Stimulated activated CD8-positive, alpha-beta memory T cell treated with anti-CD3 and anti-CD28 coated beads, Interleukin-15, amount 100 ng/mL, for 1 hour (primary cell): ENCODE measurements around the gene TRIM46.

Experiments
- DNase-seq: peaks from one replicate; pipeline ENCODE4 v3.0.0-alpha.2; 2020; ENCODE audit warnings: low read depth

TRIM46 gene

DNA sequence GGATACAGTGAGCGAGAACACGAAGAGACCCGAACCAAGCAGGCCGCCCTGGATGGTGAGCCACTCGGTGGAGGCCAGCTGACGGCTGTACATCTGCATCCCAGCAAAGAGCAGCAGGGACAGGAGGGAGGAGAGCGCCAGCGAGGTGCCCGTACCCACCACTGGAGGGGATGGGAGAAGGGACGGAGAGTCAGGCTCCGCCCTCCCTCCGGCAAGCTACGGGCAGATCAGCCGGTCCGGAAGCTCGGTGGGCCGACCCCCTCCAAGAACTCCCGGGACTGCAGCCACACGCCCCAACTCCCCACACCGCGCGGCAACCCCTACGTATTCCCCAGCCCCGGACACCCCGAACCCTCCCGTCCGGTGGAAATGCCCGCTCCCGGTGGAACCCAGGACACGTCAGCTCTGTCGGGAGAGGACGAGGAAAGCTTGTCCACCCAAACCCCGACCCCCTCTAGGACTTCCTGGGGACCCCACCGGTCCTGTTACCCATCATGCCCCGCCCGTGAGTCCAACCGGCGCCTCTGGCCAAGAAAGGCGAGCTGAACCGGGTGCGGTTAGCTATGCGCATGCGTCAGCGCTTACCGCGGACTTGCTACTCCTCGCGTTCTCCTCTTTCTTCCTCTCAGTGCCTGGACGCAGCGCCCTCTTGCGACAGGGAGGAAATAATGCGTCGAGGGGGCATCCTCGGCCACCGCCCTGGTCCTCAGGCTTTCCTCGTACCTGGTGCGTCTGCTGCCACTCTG lies 744 bp upstream of the TRIM46 start, which contains the start of gene KRTCAP2:
Gene KRTCAP2 (minus strand): TSS at position 573 of the 746 bp plus-strand sequence. CDS start 80 bp downstream, at position 493.
- peak; percentile 92 for DNase-seq

DNA sequence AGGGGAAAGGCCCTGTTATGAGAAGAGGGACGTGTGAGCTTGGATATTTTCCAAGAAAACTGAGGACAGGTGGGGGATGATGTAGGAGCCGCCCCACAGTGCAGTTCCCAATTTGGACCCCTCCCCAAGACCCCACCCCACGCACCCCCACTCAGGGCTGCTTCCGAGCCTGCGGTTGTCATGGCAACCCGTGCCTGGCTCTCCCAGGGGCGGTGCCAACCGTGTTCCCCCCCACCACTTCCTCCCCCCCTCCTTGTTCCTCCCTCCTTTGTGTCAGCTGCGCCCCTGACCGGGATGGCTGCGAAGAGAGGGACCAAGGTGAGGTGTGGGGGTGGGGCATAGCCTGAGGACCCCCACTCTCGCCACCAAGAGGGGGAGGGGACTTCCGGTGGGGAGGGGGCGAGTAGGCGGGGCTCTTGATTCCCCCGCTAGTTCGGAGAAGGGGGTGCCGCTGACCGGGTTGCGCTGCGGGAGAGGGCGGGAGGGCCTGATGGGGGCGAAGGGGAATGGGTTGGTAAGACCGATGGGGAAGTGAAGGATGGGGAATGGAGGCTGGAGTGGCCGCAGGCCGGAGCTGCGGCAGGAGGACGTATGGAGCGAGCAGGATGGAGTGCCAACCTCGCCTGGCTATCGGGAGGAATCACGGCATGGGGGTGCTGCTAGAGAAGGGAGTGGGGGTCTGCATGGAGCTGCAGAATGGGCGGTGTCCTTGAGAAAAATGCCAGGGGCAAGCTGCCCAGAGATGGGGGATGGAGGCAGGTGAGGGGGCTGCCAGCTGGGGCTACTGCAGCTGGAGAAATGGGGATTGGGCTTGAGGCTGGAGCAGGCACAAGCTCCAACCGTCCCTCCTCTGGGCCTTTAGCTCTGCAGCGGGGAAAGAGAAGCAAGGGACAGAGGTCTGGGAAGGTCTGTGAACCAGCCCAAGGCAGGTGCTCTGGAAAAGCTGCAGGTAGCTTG lies 953 bp downstream of the TRIM46 start:
- no peak for DNase-seq

DNA sequence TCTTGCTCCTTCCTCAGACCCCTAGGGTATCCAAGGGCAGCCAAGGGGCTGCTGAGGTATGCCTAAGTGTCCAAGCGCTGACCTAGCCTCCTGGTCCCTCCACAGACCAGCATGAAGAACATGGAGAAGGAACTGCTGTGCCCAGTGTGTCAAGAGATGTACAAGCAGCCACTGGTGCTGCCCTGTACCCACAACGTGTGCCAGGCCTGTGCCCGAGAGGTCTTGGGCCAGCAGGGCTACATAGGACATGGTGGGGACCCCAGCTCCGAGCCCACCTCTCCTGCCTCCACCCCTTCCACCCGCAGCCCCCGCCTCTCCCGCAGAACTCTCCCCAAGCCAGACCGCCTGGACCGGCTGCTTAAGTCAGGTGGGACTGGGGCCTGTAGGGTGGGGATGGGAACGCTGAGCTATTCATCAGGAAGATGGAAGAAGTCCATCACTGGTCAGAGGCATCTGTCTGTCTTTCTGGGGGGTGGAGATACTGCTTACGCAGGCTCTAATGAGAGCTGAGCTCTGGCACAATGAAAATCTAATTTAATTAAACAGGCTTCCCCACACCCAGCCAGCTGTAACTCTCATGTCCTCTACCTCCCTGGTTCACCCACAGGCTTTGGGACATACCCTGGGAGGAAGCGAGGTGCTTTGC lies 1.8 kb downstream of the TRIM46 start:
- no peak for DNase-seq

DNA sequence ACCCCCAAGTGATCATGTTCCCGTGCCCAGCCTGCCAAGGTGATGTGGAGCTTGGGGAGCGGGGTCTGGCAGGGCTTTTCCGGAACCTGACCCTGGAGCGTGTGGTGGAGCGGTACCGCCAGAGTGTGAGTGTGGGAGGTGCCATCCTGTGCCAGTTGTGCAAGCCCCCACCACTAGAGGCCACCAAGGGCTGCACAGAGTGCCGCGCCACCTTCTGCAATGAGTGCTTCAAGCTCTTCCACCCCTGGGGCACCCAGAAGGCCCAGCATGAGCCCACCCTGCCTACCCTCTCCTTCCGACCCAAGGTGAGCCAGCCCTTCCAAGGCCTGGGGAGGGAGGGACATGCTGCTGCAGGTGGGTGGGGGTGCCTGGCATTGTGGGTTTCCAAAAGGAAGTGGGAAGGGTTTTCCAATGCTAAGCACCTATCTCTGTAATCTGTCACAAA lies 2.3 kb downstream of the TRIM46 start:
- no peak for DNase-seq

DNA sequence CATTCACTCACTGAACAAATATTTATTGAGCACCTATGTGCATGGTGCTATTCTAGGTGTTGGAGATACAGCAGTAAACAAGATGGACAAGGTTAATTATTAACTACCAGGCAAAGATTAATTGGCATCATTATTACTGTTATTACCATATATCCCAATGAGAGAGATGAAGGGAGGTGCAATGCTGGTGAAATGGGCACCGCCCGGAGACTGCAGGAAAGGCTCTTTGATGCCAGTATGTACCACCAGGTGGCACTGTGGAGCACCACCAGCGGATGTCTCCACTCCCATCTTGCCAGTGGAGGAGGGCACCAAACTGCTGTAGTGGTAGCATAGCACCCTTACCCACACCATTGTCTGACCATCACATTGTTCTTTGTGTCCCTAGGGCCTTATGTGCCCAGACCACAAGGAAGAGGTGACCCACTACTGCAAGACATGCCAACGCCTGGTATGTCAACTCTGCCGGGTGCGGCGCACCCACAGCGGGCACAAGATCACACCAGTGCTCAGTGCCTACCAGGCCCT lies 3.0 kb downstream of the TRIM46 start:
- DNase-seq: peak; percentile 87

DNA sequence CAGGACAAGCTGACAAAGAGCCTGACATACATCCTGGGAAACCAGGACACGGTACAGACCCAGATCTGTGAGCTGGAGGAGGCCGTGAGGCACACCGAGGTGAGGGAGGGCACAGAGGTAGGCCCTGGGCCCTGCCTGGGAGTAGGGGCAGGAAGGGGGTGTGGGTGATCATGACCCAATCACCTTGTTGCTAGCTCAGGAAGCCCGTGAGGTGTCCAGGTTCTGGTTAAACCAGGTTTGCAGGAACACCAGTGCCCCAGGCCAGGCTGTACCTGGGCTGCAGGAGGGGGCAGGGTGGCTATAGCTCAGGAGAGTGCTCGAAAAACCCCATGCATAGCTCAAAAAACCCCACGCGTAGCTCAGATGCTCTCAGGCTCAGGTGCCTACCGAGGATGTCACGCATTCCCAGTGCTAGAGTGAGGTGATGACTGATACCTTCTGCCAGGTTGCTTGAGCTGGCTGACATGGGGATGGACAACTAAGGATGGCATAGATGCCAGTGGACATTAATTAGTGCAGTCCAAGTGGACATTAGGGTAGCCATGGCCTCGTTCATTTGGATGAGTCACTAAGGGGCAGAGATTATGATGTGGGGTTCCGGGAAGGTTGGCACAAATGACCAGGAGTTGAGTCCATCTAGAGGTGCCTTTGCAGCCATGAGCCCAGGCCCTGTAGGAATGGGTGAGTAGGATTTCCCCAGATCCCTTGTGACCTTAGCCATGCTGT lies 3.7 kb downstream of the TRIM46 start:
- no peak for DNase-seq

DNA sequence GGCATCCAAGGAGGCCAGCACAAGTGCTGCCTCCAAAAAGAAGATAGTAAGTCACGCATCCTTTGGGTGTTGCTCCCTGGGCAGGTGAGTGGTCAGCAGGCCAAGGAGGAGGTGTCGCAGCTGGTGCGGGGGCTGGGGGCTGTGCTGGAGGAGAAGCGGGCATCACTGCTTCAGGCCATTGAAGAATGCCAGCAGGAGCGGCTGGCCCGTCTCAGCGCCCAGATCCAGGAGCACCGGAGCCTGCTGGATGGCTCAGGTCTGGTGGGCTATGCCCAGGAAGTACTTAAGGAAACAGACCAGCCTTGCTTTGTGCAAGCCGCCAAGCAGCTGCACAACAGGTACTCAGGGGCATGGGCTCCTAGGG lies 4.3 kb downstream of the TRIM46 start:
- no peak for DNase-seq

DNA sequence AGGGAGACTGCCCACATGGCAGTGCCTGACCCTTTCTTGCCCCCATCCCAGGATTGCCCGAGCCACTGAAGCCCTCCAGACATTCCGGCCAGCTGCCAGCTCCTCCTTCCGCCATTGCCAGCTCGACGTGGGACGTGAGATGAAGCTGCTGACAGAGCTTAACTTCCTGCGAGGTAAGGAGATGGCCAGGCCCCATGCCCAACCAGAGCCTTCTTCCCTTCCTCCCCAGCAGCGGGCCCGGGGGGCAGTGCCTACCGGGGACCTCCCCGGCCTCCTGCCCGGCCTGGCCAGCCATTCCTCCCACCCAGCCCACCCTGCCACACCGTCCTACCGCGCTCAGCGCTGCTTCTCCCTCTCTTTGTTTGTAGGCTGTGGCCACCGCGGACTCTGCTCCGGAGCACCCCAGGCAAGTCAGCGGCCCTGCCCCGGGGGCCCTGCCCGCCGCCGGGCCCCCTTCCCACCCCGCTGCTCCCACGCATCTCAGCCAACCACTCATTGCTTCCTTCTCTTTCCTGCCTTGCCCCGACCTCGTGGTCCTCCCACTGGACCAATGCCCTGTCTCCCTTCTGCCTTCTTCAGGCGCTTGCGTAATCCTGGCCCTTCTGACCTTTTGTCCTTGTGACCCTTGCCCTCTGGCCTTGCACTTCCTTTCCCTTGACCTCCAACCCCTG lies 4.9 kb downstream of the TRIM46 start:
- DNase-seq: no peak

DNA sequence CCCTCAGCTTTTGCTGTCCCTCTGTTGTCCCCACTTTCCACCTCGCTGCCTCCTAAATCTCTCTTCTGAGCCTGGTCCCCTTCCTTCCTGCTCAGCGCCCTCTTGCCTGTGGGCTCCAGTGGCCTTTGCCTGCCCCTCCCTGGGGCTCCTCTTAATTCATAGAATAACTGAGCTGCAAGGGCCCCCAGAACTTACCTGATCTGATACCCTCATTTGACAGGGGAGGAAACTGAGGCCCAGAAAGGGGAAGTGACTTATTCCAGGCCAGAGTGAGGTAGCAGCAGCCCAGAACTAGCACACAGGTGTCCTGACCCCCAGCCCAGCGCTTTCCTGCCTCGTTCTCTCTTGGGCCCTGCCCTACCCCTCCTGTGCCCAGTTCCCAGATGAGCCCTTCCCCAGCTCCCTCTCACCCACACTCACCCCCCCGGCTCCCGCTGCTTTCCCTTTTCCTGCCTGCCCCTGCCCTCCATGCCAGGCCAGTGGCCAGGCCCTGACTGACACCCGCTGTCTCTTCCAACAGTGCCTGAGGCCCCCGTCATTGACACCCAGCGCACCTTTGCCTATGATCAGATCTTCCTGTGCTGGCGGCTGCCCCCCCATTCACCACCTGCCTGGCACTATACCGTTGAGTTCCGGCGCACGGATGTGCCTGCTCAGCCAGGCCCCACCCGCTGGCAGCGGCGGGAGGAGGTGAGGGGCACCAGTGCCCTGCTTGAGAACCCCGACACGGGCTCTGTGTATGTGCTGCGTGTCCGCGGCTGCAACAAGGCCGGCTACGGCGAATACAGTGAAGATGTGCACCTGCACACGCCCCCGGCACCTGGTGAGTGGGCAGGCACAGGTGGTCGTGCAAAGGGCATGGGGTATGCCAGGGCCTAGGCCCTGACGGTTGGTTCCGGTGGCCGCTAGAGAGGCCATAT lies 5.7 kb downstream of the TRIM46 start:
- DNase-seq: no peak

DNA sequence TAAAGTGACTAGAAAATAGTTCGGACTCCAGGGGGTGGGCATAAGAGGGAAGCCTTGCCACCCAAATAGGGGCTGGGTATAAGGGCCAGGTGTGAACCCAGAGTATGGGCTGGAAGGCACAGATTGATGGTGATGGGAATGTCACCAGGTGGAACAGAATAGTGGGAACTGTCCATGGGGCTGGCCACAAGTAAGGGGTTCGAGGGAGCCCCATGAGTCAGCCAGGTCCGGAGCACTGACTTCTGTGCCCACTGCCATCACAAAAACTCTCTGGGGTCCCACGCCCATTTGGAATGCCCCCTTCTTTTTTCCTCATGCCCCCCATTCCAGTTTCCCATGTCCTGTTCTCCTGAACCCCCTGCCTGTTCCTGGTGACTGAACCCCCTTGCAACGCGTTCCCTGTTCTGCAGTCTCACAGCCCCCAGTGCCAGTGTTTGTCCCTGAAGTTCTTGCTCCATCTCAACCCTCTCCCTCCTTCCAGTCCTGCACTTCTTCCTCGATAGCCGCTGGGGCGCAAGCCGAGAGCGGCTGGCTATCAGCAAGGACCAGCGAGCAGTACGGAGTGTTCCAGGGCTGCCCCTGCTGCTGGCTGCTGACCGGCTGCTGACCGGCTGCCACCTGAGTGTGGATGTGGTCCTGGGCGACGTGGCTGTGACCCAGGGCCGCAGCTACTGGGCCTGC lies 7.9 kb downstream of the TRIM46 start:
- DNase-seq: no peak

DNA sequence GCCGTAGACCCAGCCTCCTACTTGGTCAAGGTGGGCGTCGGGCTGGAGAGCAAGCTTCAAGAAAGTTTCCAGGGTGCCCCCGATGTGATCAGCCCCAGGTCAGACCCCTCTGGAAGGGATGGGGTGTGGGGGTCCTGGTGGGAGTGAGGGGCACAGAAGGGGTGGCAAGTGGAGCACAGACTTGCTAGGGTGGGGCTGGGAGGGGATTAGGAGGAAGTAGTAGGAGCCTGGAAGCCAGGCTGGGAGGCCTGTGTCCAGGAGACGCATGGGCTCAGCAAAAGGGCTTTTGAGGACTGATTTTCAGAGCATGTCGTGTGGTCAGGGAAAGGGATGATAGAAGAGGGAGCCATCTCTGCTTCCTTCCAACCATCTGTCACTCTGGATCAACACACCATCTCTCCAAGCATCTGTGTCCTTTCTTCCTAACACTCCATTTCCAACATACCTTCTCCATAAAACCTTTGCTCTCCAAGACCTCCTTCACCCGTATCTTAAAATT lies 8.5 kb downstream of the TRIM46 start:
- no peak for DNase-seq

DNA sequence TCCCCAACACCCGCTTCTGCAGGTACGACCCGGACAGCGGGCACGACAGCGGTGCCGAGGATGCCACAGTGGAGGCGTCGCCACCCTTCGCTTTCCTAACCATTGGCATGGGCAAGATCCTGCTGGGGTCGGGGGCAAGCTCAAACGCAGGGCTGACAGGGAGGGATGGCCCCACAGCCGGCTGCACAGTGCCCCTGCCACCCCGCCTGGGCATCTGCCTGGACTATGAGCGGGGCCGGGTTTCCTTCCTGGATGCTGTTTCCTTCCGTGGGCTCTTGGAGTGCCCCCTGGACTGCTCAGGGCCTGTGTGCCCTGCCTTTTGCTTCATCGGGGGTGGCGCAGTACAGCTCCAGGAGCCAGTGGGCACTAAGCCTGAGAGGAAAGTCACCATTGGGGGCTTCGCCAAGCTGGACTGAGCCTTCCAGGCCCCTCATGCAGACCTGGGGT lies 10.1 kb downstream of the TRIM46 start:
- no peak for DNase-seq

DNA sequence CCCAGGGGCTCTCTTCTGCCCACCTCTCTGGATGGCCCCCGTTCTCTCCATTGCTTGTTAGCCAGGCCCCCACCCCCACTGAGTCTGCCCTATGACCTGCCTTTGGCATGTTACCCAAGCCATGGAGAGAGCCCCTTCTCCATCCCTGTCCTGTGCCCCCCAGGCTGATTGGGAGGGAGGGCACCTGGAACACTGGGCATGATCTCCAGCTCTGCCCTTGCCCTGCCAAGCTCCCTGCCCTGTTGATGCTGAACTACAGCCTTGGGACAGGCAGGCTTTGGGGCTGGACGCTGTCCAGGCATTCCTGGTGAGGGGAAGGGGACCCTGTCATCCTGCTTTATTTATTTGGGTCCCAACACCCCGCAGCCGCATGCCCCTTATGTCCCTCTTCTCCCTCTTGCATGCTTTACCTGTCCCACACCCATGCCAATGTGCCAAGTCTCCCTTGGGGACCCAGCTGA lies 10.7 kb downstream of the TRIM46 start:
- DNase-seq: no peak

DNA sequence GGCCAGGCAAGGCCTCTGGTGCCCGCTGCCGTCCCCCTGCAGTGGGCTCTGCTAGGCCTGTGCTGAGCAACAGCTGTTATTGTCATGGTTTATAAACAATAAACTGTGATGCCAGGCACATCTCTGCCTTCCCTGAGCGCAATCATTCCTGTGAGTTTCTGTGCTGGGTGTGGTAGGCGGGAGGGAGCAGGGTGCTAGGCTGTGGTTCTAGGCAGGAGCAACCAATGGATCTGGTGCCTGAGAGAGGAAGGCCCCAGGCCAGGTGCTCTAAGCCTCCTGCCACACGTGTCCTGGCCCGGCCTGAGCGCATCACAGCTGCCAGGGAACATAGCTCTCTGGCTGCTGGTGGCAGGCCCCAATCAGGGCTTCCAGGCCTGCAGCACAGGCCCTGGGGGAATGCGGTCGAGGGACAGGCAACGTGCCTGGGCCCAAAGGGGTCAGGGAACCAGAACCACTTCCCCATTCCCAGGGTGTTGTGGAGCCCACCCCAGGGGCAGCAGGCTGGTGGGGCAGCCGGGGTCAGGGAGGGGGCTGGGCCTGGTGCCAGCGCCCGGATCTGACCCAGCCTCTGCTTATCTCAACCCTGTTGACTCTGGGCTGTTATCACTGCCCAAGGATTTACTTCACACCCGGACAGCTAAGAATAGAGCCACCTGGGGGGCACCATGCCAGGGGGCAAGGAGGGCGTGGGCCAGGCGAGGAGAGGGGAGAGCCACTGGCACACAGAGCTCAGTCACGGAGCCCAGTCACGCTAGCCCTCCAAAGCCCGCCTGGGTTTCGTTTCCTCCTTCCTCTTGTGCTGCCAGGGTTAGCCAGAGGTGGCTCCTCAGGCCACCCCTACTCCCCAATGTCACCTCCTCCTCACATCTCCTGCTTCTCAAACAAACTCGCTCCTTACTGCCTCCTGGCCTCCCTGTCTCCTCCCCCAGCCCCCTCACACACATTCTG lies 11.5 kb downstream of the TRIM46 start:
- DNase-seq: no peak

DNA sequence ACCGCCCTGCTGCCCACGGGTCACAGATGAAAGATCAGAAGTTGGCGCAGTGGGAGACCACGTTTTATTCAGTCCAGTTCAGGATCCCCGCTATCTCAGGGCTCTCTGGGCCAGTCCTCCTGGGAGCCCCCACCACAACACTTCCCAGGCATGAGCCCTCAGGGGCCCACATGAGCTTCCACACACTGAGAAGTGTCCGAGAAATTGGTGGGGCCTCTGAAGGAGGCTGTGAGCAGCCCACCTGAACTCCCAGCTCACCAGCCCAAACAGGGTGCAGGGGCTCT lies 12.1 kb downstream of the TRIM46 start:
- DNase-seq: no peak

DNA sequence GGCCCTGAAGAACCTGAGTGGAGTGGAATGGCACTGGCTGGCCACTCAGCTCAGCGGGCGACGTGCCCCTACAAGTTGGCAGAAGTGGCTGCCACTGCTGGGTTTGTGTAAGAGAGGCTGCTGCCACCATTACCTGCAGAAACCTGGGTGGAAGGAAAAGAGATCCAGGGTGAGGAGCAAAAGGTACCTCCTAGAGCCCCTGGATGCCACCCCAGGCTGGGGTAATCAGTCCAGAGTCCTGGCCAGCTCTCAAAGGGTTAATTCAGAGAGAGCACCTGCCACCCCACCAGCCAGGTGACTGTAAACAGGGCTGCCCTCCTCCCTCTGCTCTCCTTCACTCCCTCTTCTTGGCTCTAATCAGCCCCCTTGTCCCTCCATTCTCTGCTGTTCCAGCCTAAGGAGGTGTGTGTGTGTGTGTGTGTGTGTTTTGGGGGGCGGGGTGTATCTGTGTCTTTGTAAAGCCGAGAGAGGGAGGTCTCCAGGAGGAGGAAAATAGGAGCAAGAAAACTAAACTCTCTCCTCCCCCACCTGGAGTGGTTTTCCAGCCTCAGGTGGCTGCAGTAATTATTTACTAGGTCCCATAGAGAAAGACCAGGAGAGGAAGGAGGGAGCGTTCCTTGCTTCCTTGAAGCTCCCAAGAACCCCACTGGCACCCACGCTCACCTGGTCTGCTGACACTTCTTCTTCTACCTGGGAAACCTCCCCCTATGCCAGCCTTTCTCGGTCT lies 12.6 kb downstream of the TRIM46 start:
- no peak for DNase-seq

DNA sequence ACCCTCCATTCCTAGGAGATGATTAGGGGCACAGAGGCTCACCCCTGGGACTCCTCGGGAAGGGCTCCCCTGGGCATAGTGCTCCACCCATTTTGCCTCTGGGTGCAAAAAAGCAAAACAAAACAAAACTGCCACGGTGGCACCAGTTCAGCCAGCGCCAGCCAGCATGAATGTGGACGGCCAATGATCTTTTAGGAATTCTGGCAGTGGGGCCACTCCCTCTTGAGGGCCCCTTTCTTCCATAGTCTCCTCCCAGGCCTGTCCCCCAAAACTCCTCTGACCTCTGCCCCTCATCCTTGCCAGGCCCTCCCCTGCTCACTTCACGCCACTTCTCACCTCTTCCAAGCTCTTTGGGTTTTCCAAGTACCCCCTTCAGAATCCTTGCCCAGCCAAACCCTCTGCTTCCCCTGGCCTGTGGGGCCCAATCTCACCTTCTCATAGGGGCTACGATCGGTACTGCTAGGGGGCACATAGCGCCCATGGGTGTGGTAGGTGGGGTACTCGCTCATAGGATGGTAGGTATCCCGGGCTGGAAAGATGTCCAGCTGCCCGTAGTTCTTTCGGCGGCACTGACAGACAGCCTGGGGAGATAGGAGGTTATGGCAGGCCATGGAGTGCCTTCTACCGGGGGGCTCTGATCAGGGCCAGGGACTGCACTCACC lies 13.3 kb downstream of the TRIM46 start:
- no peak for DNase-seq
